ENCODE measurements around the gene AGRN. TPM values are rescaled to one million over a fixed set of nuclear protein-coding genes. Genes with fewer than 3 reads are reported as not detected.

The AGRN gene
- total RNA-seq, 1 donor from 2014 or later: 203 TPM

DNA sequence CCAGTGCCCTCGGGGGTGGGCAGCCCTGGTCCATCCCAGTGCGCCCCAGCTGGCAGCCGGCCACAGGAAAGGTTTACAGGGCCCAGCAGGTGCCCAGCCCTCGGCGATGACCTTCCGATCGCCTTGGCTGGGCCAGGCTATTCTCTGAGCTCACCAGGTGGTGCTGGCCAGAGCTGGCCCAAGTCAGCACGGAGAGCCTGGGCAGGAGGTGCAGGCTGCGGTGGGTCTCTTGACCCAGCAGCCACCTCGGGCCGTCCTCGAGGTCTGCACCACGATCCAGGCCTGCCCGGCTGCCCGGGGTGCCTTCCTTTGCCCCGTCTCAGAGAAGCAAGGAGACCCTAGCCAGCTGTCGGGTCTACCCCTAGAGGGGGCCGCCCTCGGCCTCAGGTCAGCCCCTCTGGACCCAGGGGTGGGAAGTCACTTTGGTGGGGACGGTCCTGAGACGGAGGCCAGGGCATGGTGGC lies 38.4 kb upstream of the AGRN start:
- Mint-ChIP-seq H3K4me1 (peaks cover 3% of the 10 kb centered on the region), H3K9me3 (peaks cover 3% of the 10 kb centered on the region), H3K27ac (ENCODE audit: unreplicated experiment) (no peak overlapping the region), H3K36me3 (ENCODE audit: low read depth) (peaks cover 3% of the 10 kb centered on the region), H3K4me3 (no peak overlapping the region), H3K27me3 (ENCODE audit: low read depth) (peaks cover 36% of the 10 kb centered on the region)
- DNase-seq (ENCODE audit: low read depth, low spot score): no peak
- TF ChIP-seq, protein P1, sequence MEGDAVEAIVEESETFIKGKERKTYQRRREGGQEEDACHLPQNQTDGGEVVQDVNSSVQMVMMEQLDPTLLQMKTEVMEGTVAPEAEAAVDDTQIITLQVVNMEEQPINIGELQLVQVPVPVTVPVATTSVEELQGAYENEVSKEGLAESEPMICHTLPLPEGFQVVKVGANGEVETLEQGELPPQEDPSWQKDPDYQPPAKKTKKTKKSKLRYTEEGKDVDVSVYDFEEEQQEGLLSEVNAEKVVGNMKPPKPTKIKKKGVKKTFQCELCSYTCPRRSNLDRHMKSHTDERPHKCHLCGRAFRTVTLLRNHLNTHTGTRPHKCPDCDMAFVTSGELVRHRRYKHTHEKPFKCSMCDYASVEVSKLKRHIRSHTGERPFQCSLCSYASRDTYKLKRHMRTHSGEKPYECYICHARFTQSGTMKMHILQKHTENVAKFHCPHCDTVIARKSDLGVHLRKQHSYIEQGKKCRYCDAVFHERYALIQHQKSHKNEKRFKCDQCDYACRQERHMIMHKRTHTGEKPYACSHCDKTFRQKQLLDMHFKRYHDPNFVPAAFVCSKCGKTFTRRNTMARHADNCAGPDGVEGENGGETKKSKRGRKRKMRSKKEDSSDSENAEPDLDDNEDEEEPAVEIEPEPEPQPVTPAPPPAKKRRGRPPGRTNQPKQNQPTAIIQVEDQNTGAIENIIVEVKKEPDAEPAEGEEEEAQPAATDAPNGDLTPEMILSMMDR (conservative IDR thresholded peaks at IDR 0.05): no peak

DNA sequence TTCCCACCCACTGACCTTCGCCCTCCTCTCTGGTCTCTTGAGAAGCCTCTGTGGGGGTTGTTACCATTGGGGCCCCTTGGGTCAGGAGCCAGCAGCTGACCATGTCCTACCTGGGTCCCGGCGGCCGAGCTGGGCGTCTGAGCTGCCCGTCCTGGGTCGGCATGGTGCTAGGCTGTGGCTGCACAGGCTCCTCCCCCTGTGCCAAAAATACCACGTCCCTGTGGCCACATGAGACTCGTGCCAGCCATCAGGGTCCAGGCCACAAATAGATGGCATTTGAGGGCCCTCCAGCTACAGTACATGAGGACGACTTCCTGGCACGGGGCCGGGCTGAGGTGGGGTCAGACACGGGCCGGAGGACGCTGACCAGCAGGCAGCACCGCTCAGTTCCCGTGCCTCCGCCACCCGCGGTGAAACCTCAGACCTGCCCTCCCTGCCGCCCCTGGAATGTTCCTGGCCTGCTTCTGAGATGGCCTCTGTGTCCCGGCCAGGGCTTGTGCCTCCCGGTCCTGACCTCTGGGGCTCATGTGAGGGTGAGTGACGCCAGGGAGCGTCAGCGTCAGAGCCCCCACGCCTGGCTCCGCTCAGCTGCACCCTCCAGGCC lies 37.9 kb upstream of the AGRN start, which contains the start of gene PERM1:
Gene PERM1, minus strand, starts transcription at position 139 of the 604 bp plus-strand sequence. CDS start 1,064 bp downstream, outside the sequence.
- DNase-seq (ENCODE audit: low read depth, low spot score): no peak
- no peak within 1 kb of the TSS for H3K27ac Mint-ChIP-seq (ENCODE audit: unreplicated experiment)

DNA sequence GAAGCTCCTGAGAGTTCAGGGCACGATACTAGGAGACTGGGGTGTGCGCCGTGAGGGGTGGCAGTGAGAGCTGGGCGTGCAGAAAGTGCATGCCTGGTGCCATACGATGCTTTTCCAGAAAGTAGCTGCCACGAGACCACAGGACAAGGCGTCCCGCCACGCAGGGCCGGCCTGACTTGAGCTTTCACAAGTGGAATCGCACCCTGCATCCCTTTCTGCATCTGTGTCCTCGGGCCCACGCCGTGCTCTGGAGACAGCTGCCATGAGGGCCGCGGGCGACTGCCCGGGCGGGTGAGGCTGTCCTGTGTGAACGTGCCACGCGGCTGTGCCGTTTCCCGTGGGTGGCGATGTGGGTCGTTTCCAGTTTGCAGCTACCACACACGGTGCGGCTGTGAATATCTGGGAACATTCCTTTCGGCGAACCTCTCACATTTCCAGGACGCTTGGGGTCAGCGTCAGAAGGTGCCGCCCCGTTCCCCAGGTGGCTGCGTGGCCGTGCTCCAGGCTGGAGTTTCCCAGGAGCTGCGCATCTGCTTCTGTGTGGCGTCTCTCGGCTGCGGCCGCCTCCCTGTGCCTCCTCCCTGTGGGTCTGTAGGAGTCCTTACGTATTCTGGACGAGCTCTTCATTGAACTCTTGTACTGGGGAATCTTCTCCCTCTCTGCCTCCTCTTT lies 37.0 kb upstream of the AGRN start:
- peaks cover 41% of the 10 kb centered on the region for H3K27me3 Mint-ChIP-seq (ENCODE audit: low read depth)
- no peak for DNase-seq (ENCODE audit: low read depth, low spot score)
- peaks cover 3% of the 10 kb centered on the region for H3K4me1 Mint-ChIP-seq
- H3K27ac Mint-ChIP-seq (ENCODE audit: unreplicated experiment): no peak overlapping the region
- no peak overlapping the region for H3K4me3 Mint-ChIP-seq
- TF ChIP-seq, protein P1 (conservative IDR thresholded peaks at IDR 0.05): no peak
- peaks cover 3% of the 10 kb centered on the region for H3K36me3 Mint-ChIP-seq (ENCODE audit: low read depth)
- H3K9me3 Mint-ChIP-seq: peaks cover 3% of the 10 kb centered on the region

More for the DNA sequence above, 37.9 kb upstream of the AGRN start, which contains the start of gene PERM1:
- Mint-ChIP-seq H3K36me3 (ENCODE audit: low read depth) (peaks cover 3% of the 10 kb centered on the region), H3K27me3 (ENCODE audit: low read depth) (peaks cover 36% of the 10 kb centered on the region), H3K9me3 (peaks cover 3% of the 10 kb centered on the region), H3K4me1 (peaks cover 3% of the 10 kb centered on the region), H3K4me3 (no peak within 1 kb of the TSS)
- TF ChIP-seq, protein P1 (conservative IDR thresholded peaks at IDR 0.05): no peak

DNA sequence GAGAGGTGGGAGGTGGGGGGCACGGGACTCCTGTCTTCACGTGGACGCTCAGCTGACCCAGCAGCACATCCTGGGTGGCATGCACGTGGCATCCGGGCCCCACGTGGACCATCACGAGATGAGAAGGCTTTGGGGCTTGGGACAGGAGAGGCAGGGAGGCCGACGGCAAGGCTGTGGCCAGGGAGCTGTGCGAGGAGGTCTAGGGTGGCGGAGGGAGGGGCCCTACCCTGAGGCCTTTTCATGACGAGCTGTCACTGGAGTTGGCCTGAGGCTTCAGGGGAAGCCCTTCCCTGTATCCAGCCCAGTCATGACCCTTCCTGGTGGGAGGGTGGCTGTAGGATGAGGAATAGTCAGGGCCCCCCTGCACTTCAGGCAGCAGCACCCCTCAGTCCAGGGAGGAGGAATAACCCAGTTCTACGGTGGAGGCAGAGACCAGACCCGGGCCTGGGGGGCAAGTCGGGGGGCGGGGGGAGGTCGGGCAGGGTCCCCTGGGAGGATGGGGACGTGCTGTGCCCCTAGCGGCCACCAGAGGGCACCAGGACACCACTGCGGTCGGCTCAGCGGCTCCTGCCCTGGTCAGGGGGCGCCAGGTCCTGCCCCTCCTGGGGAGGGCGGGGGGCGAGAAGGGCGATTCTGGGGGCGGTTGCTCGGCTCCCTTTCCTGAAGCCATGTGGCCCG lies 36.0 kb upstream of the AGRN start:
- TF ChIP-seq, protein P1 (conservative IDR thresholded peaks at IDR 0.05): peak; percentile 96
- H3K27ac Mint-ChIP-seq (ENCODE audit: unreplicated experiment): no peak overlapping the region
- H3K4me3 Mint-ChIP-seq: no peak overlapping the region
- no peaks in the 10 kb centered on the region for H3K4me1 Mint-ChIP-seq
- H3K27me3 Mint-ChIP-seq (ENCODE audit: low read depth): peaks cover 48% of the 10 kb centered on the region
- H3K36me3 Mint-ChIP-seq (ENCODE audit: low read depth): peaks cover 3% of the 10 kb centered on the region
- no peaks in the 10 kb centered on the region for H3K9me3 Mint-ChIP-seq
- DNase-seq (ENCODE audit: low read depth, low spot score): peak; percentile 70

DNA sequence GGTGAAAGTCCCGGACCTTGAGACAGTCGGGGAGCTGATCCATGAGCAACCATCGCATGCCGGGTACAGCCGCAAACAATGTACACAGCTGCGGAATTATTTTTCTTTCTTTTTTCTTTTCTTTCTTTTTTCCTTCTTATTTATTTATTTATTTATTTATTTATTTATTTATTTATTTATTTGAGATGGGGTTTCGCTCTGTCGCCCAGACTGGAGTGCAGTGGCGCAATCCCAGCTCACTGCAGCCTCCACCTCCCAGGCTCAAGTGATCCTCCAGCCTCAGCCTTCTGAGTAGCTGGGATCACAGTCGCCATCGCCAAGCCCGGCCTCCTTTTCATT lies 35.5 kb upstream of the AGRN start:
- no peak overlapping the region for H3K27ac Mint-ChIP-seq (ENCODE audit: unreplicated experiment)
- H3K9me3 Mint-ChIP-seq: no peaks in the 10 kb centered on the region
- TF ChIP-seq, protein P1 (conservative IDR thresholded peaks at IDR 0.05): peak; percentile 45
- H3K4me1 Mint-ChIP-seq: no peaks in the 10 kb centered on the region
- no peak for DNase-seq (ENCODE audit: low read depth, low spot score)
- H3K36me3 Mint-ChIP-seq (ENCODE audit: low read depth): peaks cover 3% of the 10 kb centered on the region
- H3K27me3 Mint-ChIP-seq (ENCODE audit: low read depth): peaks cover 53% of the 10 kb centered on the region
- H3K4me3 Mint-ChIP-seq: no peak overlapping the region

Data from neural crest cell (in vitro differentiated cells).